A673 (cell line): ENCODE measurements around the gene RNF25. TPM values are rescaled to one million over a fixed set of nuclear protein-coding genes. Genes with fewer than 3 reads are reported as not detected.

Experiments
- Bru-seq: library from RNA; stranded (reverse); fragments of 400-500 nt; gene quantifications from one replicate; lab custom pipeline; 2021; lab: Mats Ljungman, UMichigan
- BruChase-seq, 2 experiments: library from RNA; stranded (reverse); fragments of 400-500 nt; gene quantifications; one replicate each; lab custom pipeline; 2021; lab: Mats Ljungman, UMichigan
- BruUV-seq: library from RNA; stranded (reverse); fragments of 400-500 nt; replicated peaks from 2 replicates; lab custom pipeline; 2021; lab: Mats Ljungman, UMichigan
- CTCF ChIA-PET: fragments of 300-600 bp; sonication (Branson Sonifier 250); formaldehyde crosslinking; loops from one replicate; lab custom pipeline; 2022; ENCODE audit warnings: antibody characterized with exemption; lab: Charles Lee
- POLR2A ChIA-PET: fragments of 300-600 bp; sonication (Branson Sonifier 250); formaldehyde crosslinking; loops from one replicate; lab custom pipeline; 2022; ENCODE audit warnings: antibody characterized with exemption; ENCODE audit not compliant: low non-redundant PET; lab: Charles Lee
- DNase-seq: peaks from one replicate; pipeline ENCODE4 v3.0.0-alpha.2; 2015; ENCODE audit warnings: low spot score
- H3K27ac ChIP-seq: fragments of 200-600 bp; sonication (generic); 2 replicates; pipeline ENCODE4 v1.5.1; 2016; ENCODE audit warnings: mixed run types, low read depth, mild to moderate bottlenecking, mixed read lengths, antibody characterized with exemption, low read length; ENCODE audit not compliant: poor library complexity, severe bottlenecking
- H3K27me3 ChIP-seq: fragments of 200-600 bp; sonication (generic); replicated peaks from 2 replicates; pipeline ENCODE4 v1.6.1; 2017; ENCODE audit warnings: mixed run types, low read depth, mild to moderate bottlenecking, mixed read lengths, antibody characterized with exemption, low read length; ENCODE audit not compliant: insufficient read depth, poor library complexity
- H3K36me3 ChIP-seq: fragments of 200-600 bp; sonication (generic); 2 replicates; pipeline ENCODE4 v1.6.1; 2016; ENCODE audit warnings: mixed run types, mild to moderate bottlenecking, mixed read lengths, antibody characterized with exemption, low read length; ENCODE audit not compliant: insufficient read depth, poor library complexity, severe bottlenecking
- H3K4me1 ChIP-seq: fragments of 200-600 bp; sonication (generic); 2 replicates; pipeline ENCODE4 v1.6.1; 2017; ENCODE audit warnings: mixed run types, mild to moderate bottlenecking, mixed read lengths, antibody characterized with exemption, low read length; ENCODE audit not compliant: insufficient read depth, poor library complexity, severe bottlenecking
- H3K4me3 ChIP-seq: fragments of 200-600 bp; sonication (generic); 2 replicates; pipeline ENCODE4 v1.5.1; 2016; ENCODE audit warnings: low read depth, mixed run types, mild to moderate bottlenecking, mixed read lengths, low read length; ENCODE audit not compliant: poor library complexity, severe bottlenecking
- H3K9me3 ChIP-seq: fragments of 200-600 bp; sonication (generic); 2 replicates; pipeline ENCODE4 v1.6.1; 2016; ENCODE audit warnings: mixed run types, low read depth, mild to moderate bottlenecking, mixed read lengths, antibody characterized with exemption, low read length; ENCODE audit not compliant: poor library complexity, severe bottlenecking
- EZH2 ChIP-seq: fragments of 200-600 bp; sonication (generic); IDR thresholded peaks from 2 replicates; pipeline ENCODE4 v1.6.1; 2017; ENCODE audit warnings: borderline replicate concordance, low read depth, mild to moderate bottlenecking, mixed read lengths, antibody characterized with exemption, low read length; ENCODE audit not compliant: poor library complexity, severe bottlenecking
- intact Hi-C: fragments of 100-400 bp; cut with micrococcal nuclease; formaldehyde crosslinking; loops from one replicate; pipeline ENCODE4 v1.10.0; 2022; ENCODE audit not compliant: unreplicated experiment
- long read RNA-seq: library from polyadenylated mRNA; stranded (forward); transcript quantifications from one replicate; pipeline ENCODE4 v2.0.0, GENCODE V29; 2022
- total RNA-seq: library from RNA; stranded (reverse); gene quantifications from 2 replicates; pipeline ENCODE4 v1.2.3, GENCODE V29; 2021
- TF ChIP-seq, protein P1 (sequence below): fragments of 300-800, 200-600 bp; sonication (generic); conservative IDR thresholded peaks from 2 replicates; pipeline ENCODE4 v1.5.1; 2017; ENCODE audit warnings: low read depth, mild to moderate bottlenecking, antibody characterized with exemption, low read length, moderate library complexity, mixed read lengths

RNF25 gene, protein sequence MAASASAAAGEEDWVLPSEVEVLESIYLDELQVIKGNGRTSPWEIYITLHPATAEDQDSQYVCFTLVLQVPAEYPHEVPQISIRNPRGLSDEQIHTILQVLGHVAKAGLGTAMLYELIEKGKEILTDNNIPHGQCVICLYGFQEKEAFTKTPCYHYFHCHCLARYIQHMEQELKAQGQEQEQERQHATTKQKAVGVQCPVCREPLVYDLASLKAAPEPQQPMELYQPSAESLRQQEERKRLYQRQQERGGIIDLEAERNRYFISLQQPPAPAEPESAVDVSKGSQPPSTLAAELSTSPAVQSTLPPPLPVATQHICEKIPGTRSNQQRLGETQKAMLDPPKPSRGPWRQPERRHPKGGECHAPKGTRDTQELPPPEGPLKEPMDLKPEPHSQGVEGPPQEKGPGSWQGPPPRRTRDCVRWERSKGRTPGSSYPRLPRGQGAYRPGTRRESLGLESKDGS
- 39.4 TPM in 2 replicates for total RNA-seq
- Bru-seq, nascent RNA: percentile 74 among the genes with signal in this experiment
- percentile 72 among the genes with signal in this experiment for BruChase-seq, experiment 1, labeled RNA remaining after a 2-hour chase
- BruChase-seq, experiment 2, labeled RNA remaining after a 6-hour chase: percentile 63 among the genes with signal in this experiment
- long read RNA-seq, transcript RNF25-201 (10 exons, 1,914 nt): major isoform, 28 of 41 reads
- long read RNA-seq, partial matches to known transcripts: 3 of 41 reads
- long read RNA-seq, other reads (novel, unspliced or antisense): 9 of 41 reads

DNA sequence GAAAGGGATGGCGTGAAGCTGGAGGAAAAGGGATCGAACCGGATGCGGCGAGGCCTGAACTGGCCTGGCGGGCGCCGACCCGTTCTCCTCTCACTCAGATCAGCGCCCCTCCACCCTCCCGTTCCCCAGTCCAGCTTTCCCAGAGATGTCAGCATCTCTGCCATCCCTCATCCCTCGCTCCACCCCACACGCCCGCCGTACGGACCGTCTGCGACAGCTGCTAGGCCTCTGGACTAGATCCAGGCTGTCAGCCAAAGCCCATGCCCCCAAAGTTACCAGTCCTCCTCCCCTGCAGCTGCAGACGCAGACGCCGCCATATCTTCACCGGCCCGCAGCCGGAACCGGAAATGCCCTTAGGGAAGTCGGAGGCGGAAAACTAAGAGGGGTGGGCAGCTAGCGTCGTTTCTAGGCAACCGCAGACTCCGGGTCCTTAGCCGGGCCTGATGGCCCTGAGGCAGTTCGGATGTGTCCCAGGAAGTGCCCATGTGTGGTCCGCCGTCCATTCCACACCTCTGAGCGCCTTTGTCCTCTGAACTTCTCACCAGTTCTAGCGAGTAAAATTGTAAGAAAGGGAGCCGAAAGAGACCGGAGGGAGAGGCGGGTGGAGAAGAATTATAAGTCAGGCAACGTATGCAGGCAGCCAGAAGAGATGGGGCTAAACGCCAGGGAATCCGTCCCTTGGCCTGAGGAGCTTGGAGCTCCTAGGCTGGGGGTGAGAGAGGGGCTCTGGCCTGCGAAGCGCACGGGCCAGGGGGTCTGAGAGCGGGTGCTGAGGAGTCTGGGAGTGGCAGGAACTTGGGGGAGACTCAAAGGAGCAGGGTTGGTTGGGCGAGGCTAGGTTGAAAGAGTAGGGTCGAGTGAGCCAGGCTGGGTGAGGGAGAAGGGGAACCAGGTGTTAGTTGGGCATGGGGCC, at the start of gene RNF25, which contains the start of gene STK36:
TSS of gene RNF25 (minus strand) at position 349 of the 913 bp plus-strand sequence. CDS start at position 317, 32 bp downstream.
TSS of gene STK36 (plus strand) at position 433 of the 913 bp plus-strand sequence. CDS start 744 bp downstream, outside the sequence.
- DNase-seq: peak; percentile 96
- Histone ChIP-seq H3K9me3 (no peaks in the 10 kb centered on the region), H3K4me1 (no peaks in the 10 kb centered on the region), H3K27me3 (no peaks in the 10 kb centered on the region), H3K4me3 (peak within 1 kb of the TSS; percentile 75), H3K36me3 (peaks cover 14% of the 10 kb centered on the region), H3K27ac (peak within 1 kb of the TSS; percentile 70)
- TF ChIP-seq EZH2: no peak
- TF ChIP-seq, protein P1, sequence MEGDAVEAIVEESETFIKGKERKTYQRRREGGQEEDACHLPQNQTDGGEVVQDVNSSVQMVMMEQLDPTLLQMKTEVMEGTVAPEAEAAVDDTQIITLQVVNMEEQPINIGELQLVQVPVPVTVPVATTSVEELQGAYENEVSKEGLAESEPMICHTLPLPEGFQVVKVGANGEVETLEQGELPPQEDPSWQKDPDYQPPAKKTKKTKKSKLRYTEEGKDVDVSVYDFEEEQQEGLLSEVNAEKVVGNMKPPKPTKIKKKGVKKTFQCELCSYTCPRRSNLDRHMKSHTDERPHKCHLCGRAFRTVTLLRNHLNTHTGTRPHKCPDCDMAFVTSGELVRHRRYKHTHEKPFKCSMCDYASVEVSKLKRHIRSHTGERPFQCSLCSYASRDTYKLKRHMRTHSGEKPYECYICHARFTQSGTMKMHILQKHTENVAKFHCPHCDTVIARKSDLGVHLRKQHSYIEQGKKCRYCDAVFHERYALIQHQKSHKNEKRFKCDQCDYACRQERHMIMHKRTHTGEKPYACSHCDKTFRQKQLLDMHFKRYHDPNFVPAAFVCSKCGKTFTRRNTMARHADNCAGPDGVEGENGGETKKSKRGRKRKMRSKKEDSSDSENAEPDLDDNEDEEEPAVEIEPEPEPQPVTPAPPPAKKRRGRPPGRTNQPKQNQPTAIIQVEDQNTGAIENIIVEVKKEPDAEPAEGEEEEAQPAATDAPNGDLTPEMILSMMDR: no peak
- BruUV-seq: no TSS peak
- CTCF ChIA-PET: interaction anchor here (0.6 to 1.6 kb wide), 4 partner anchors 16 to 176 kb away, joined by 3 to 11 read pairs (median 4); no protein-coding TSS in a partner anchor
- POLR2A ChIA-PET: interaction anchor here (0.6 kb wide), 1 partner anchor 38 kb away, joined by 3 read pairs; the partner anchor contains the start of gene TTLL4
- intact Hi-C loops: no loop called here

GRCh38 chr2:218721488-218721887, 49.7 kb upstream of the RNF25 start:
- no peak for DNase-seq
- intact Hi-C loops: no loop called here
- Histone ChIP-seq H3K27me3 (no peaks in the 10 kb centered on the region), H3K4me3 (no peak overlapping the region), H3K36me3 (peaks cover 4% of the 10 kb centered on the region), H3K4me1 (peaks cover 31% of the 10 kb centered on the region), H3K9me3 (peaks cover 4% of the 10 kb centered on the region), H3K27ac (no peak overlapping the region)
- ChIA-PET POLR2A (no interaction called here), CTCF (no interaction called here)
- TF ChIP-seq, protein P1: no peak
- TF ChIP-seq EZH2: no peak
- BruUV-seq: no TSS peak
